ENCODE measurements around the gene MRPS34.
"Not testable (repeated sequence)": the region's sequence is repeated elsewhere in the genome, so short reads cannot be mapped to it uniquely, and the experiment has no call there.

MRPS34 gene

GRCh38 chr16:1752853-1753252 lies 20.1 kb downstream of the MRPS34 start:
- DNase-seq (ENCODE audit: low read depth in 3 of 3), result no peak

- no peak for DNase-seq (ENCODE audit: low read depth in 3 of 3)
These were observed 21.0 kb downstream of the MRPS34 start for GRCh38 chr16:1751946-1752345.

GRCh38 chr16:1749152-1750117 lies 23.5 kb downstream of the MRPS34 start:
- no peak for DNase-seq (ENCODE audit: low read depth in 3 of 3)

GRCh38 chr16:1747934-1748333 lies 25.0 kb downstream of the MRPS34 start:
- no peak for DNase-seq (ENCODE audit: low read depth in 3 of 3)

- DNase-seq (ENCODE audit: low read depth in 3 of 3), result no peak
These were observed 26.2 kb downstream of the MRPS34 start for GRCh38 chr16:1746693-1747195.

GRCh38 chr16:1745900-1746692 lies 26.8 kb downstream of the MRPS34 start:
- no peak for DNase-seq (ENCODE audit: low read depth in 3 of 3)

GRCh38 chr16:1745181-1745899 lies 27.6 kb downstream of the MRPS34 start:
- DNase-seq (ENCODE audit: low read depth in 3 of 3), result no peak

GRCh38 chr16:1744338-1744840 lies 28.5 kb downstream of the MRPS34 start:
- no peak for DNase-seq (ENCODE audit: low read depth in 3 of 3)

GRCh38 chr16:1743376-1744337 lies 29.3 kb downstream of the MRPS34 start:
- DNase-seq (ENCODE audit: low read depth in 3 of 3), result no peak

- DNase-seq (ENCODE audit: low read depth in 3 of 3), result no peak
These were observed 31.3 kb downstream of the MRPS34 start for GRCh38 chr16:1741553-1742165.

- DNase-seq (ENCODE audit: low read depth in 3 of 3), result no peak
These were observed 32.0 kb downstream of the MRPS34 start for GRCh38 chr16:1740781-1741490.

GRCh38 chr16:1740234-1740633 lies 32.7 kb downstream of the MRPS34 start:
- no peak for DNase-seq (ENCODE audit: low read depth in 3 of 3)

GRCh38 chr16:1734816-1735215 lies 38.1 kb downstream of the MRPS34 start:
- no peak for DNase-seq (ENCODE audit: low read depth in 3 of 3)

GRCh38 chr16:1734123-1734522 lies 38.8 kb downstream of the MRPS34 start:
- no peak for DNase-seq (ENCODE audit: low read depth in 3 of 3)

GRCh38 chr16:1732551-1732987 lies 40.4 kb downstream of the MRPS34 start:
- not testable (repeated sequence) for DNase-seq (ENCODE audit: low read depth in 3 of 3)

- DNase-seq (ENCODE audit: low read depth in 3 of 3), result no peak
These were observed 40.9 kb downstream of the MRPS34 start for GRCh38 chr16:1732071-1732470.

GRCh38 chr16:1731603-1732002 lies 41.3 kb downstream of the MRPS34 start:
- DNase-seq (ENCODE audit: low read depth in 3 of 3), result no peak

- DNase-seq (ENCODE audit: low read depth in 3 of 3), result no peak
These were observed 41.9 kb downstream of the MRPS34 start for GRCh38 chr16:1731073-1731472.

GRCh38 chr16:1729445-1729844 lies 43.5 kb downstream of the MRPS34 start:
- no peak for DNase-seq (ENCODE audit: low read depth in 3 of 3)

Measured in stimulated activated CD4-positive, alpha-beta T cell treated with anti-CD3 and anti-CD28 coated beads, TNF-alpha, amount 100 ng/mL, for 4 hours (primary cell).